ENCODE data around the gene FTO.

FTO gene

DNA sequence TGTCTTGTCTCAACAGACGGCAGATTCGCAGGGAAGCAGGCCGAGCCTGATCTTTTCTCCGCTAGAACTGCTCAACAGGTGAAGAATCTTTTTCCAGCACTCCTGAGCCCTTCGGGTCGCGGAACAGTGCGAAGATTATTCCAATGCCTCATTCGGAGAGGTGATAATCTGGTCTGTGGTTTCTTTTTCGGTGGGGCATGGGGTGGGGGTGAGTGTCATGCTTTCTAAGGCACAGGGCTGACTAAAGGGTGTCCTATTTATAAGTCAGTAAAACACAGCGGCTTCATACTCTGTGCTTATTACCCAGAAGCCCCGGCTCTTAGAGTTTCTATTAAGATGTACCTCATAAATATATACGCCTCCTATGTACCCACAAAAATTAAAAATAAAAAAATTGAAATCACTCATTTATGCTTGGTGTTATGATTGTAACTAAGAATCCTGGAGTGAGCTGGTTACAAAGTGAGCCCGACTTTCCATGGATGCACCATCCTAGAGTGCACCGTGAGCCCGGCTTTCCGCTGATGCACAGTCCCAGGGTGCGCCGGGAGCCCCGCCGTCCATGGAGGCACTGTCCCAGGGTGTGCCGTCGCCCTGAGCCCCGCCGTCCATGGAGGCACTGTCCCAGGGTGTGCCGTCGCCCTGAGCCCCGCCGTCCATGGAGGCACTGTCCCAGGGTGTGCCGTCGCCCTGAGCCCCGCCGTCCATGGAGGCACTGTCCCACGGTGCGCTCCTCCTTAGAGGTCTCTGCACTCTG lies 417.8 kb downstream of the FTO start:
- TF ChIP-seq, protein P1, sequence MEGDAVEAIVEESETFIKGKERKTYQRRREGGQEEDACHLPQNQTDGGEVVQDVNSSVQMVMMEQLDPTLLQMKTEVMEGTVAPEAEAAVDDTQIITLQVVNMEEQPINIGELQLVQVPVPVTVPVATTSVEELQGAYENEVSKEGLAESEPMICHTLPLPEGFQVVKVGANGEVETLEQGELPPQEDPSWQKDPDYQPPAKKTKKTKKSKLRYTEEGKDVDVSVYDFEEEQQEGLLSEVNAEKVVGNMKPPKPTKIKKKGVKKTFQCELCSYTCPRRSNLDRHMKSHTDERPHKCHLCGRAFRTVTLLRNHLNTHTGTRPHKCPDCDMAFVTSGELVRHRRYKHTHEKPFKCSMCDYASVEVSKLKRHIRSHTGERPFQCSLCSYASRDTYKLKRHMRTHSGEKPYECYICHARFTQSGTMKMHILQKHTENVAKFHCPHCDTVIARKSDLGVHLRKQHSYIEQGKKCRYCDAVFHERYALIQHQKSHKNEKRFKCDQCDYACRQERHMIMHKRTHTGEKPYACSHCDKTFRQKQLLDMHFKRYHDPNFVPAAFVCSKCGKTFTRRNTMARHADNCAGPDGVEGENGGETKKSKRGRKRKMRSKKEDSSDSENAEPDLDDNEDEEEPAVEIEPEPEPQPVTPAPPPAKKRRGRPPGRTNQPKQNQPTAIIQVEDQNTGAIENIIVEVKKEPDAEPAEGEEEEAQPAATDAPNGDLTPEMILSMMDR (conservative IDR thresholded peaks at IDR 0.05; ENCODE audit: low read depth, low read length) = no peak
- no peak overlapping the region for H3K4me3 ChIP-seq (ENCODE audit: low read depth, low read length)
- no peak for DNase-seq (ENCODE audit: low read depth)

DNA sequence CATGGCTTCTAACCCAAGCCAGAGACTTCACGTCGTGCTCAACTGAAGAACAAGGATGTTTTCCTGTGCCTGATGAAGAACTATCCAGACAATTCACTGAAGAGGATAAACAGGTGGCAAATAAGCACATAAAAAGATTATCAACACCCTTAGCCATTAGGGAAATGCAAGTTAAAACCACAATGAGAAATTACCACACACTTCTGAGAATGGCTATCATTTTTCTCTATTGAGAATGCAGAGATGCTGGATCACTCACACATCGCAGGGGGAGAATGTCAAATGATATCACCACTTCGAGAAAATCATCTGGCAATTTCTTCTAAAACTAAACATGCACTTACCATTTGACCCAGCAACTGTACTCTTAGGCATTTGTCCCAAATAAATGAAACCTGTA lies 419.8 kb downstream of the FTO start:
- H3K4me3 ChIP-seq (ENCODE audit: low read depth, low read length) = no peak overlapping the region
- TF ChIP-seq, protein P1 (conservative IDR thresholded peaks at IDR 0.05; ENCODE audit: low read depth, low read length) = no peak
- DNase-seq (ENCODE audit: low read depth) = peak; percentile 11

DNA sequence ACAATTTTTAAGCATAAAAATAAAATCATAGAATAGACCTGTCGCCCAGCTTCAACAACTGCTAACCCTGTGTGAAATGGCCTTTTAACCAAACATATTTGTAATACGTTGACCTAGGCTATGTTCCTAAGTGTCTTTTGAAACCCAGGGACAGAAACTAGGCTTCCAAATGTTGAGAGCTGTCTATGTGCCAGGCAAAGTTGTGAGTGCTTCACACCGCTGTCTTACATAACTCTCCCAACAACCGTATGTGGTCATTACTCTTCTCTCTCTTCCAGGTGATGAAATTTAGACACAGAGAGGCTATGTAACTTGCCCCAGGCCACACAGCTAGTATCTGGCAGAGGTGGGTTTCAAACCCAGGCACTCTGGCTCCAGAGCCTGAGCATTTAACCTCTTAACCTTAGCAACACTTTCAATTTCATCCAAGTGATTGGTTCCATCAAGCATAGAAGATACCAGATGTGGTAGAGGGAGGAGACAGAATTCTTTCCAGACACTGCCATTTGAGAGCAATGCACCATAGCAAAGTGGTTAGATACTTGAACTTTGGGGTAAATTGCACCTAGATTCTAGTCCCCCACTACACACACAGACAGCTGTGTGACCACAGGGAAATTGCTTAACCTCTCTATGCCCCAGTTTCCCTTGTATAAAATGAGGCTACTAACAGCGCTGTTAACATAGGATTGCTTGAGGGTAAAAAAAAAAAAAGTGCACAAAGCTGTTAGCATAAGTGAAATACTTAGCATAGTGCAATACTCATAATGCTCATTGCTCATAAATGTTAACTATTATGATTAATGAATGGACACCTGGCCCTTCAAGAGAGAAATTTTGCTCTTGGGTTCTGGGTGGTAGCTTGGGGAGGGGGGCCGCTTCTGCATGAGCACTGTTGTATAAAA lies 422.0 kb downstream of the FTO start:
- TF ChIP-seq, protein P1 (conservative IDR thresholded peaks at IDR 0.05; ENCODE audit: low read depth, low read length) = no peak
- no peak for DNase-seq (ENCODE audit: low read depth)
- no peak overlapping the region for H3K4me3 ChIP-seq (ENCODE audit: low read depth, low read length)

DNA sequence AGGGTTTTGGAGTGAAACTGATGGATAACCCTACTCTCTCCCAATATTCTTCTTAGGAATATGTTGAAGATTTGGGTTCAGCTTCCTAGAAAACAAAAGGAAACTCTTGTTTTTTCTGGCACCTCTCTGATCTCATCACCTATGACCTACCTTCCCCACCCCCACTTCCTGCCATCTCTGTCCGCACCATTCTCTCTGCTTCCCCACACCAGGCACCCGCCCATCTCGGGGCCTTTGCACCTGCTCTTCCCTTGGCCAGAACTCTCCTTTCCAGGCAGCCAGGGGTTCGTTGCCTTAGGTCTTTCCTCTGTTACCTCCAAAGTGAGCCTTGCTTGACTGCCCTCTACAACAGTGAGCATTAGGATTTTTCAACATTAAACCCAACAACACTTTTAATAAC lies 423.0 kb downstream of the FTO start:
- DNase-seq (ENCODE audit: low read depth) = no peak
- no peak overlapping the region for H3K4me3 ChIP-seq (ENCODE audit: low read depth, low read length)
- TF ChIP-seq, protein P1 (conservative IDR thresholded peaks at IDR 0.05; ENCODE audit: low read depth, low read length) = no peak

DNA sequence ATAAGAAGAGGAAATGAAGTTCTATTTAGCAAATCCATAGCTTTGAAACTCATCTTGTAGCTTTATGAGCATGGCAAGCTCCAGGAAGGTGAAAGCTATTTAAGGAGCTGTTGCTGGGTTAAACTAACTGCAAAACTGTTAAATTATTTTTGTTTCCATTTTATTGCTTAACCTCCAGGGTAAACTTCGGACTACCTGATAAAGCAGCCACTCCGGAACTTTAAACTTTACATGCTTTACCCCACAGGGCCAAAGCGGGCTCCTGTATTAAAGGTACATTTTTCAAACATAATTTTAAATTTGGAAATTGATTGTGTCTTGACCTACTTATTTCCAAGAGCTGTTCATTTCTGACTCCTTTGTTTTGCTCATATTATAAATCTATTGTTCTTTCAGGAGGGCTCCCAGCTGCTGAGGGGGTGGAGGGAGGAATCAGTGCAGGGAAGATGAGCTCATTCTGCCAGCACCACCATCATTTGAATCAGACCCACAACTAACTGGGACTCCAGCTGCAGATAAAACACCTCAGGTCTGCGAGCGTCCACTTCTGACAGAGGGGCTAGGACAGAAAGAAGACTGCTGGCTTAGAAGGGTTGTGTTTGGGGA lies 424.8 kb downstream of the FTO start:
- H3K4me3 ChIP-seq (ENCODE audit: low read depth, low read length) = no peak overlapping the region
- no peak for DNase-seq (ENCODE audit: low read depth)
- TF ChIP-seq, protein P1 (conservative IDR thresholded peaks at IDR 0.05; ENCODE audit: low read depth, low read length) = no peak

DNA sequence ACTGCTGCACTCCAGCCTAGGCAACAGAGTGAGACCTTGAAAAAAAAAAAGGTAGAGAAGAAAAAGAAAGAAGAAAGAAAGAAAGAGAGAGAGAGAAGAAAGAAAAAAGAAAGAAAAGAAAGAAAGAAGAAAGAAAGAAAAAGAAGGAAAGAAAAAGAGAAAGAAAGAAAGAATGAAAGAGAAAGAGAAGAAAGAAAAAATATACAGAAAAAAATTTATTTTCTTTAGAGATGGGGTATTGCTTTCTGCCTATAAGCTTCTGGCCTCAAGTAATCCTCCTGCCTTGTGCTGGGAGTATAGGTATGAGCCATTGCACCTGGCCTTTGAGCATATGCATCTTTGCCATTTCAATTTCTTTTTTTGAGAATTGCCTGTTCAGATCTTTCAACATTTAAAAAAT lies 425.9 kb downstream of the FTO start:
- DNase-seq (ENCODE audit: low read depth) = no peak
- TF ChIP-seq, protein P1 (conservative IDR thresholded peaks at IDR 0.05; ENCODE audit: low read depth, low read length) = no peak
- H3K4me3 ChIP-seq (ENCODE audit: low read depth, low read length) = no peak overlapping the region
